Skin epidermis (tissue), 12 donors: ENCODE measurements around the gene SNCB.

Experiments used
- H3K27ac ChIP-seq, 21 experiments: fragments of 200-600 bp; sonication (generic) in 11 of 21; one replicate each; pipeline ENCODE4 v1.5.0; 2020; ENCODE audit warnings: mild to moderate bottlenecking in 3 of 21, inconsistent platforms in 2 of 21, moderate library complexity in 2 of 21
- H3K4me3 ChIP-seq, 7 experiments: fragments of 200-600 bp; sonication (generic) in 2 of 7; one replicate each; pipeline ENCODE4 v1.5.0; 2020; ENCODE audit warnings: inconsistent platforms in 2 of 7, mild to moderate bottlenecking in 2 of 7, moderate library complexity in 1 of 7

SNCB gene

GRCh38 chr5:176590035-176590717 lies 40.2 kb downstream of the SNCB start:
- H3K4me3 ChIP-seq, result no peak overlapping the region
- no peak overlapping the region for H3K27ac ChIP-seq

GRCh38 chr5:176589039-176589769 lies 41.1 kb downstream of the SNCB start:
- Histone ChIP-seq H3K27ac (no peak overlapping the region), H3K4me3 (no peak overlapping the region)

- no peak overlapping the region for H3K27ac ChIP-seq
- H3K4me3 ChIP-seq, result no peak overlapping the region
Measured at GRCh38 chr5:176588297-176588696, 42.0 kb downstream of the SNCB start.

GRCh38 chr5:176587398-176587797 lies 42.9 kb downstream of the SNCB start:
- no peak overlapping the region for H3K4me3 ChIP-seq
- H3K27ac ChIP-seq, result no peak overlapping the region

GRCh38 chr5:176583076-176583475 lies 47.3 kb downstream of the SNCB start:
- H3K27ac ChIP-seq, result no peak overlapping the region
- H3K4me3 ChIP-seq, result no peak overlapping the region

- no peak overlapping the region for H3K4me3 ChIP-seq
- no peak overlapping the region for H3K27ac ChIP-seq
Measured at GRCh38 chr5:176581361-176581760, 49.0 kb downstream of the SNCB start.

- Histone ChIP-seq H3K4me3 (no peak overlapping the region), H3K27ac (no peak overlapping the region)
Measured at GRCh38 chr5:176579323-176579722, 51.0 kb downstream of the SNCB start.

GRCh38 chr5:176578391-176578808 lies 51.9 kb downstream of the SNCB start:
- no peak overlapping the region for H3K27ac ChIP-seq
- no peak overlapping the region for H3K4me3 ChIP-seq

- Histone ChIP-seq H3K27ac (no peak overlapping the region), H3K4me3 (no peak overlapping the region)
Measured at GRCh38 chr5:176577312-176578176, 52.8 kb downstream of the SNCB start.

- H3K4me3 ChIP-seq, result no peak overlapping the region
- no peak overlapping the region for H3K27ac ChIP-seq
Measured at GRCh38 chr5:176575488-176576422, 54.6 kb downstream of the SNCB start.

- Histone ChIP-seq H3K27ac (no peak overlapping the region), H3K4me3 (no peak overlapping the region)
Measured at GRCh38 chr5:176575066-176575465, 55.3 kb downstream of the SNCB start.

GRCh38 chr5:176574297-176574591 lies 56.1 kb downstream of the SNCB start:
- Histone ChIP-seq H3K4me3 (no peak overlapping the region), H3K27ac (no peak overlapping the region)

GRCh38 chr5:176573564-176574296 lies 56.6 kb downstream of the SNCB start:
- Histone ChIP-seq H3K4me3 (no peak overlapping the region), H3K27ac (no peak overlapping the region)
